GM19328 (cell line): ENCODE data around the gene DLX5.

Source experiments
- ATAC-seq: cut with Tn5 transposase; IDR thresholded peaks from one replicate; pipeline ENCODE4 v1.9.1; 2021; ENCODE audit warnings: mild to moderate bottlenecking, moderate library complexity; ENCODE audit not compliant: unreplicated experiment

DLX5 gene

GRCh38 chr7:97018791-97019531 is 5.7 kb downstream of the DLX5 start:
- no peak for ATAC-seq

GRCh38 chr7:97018126-97018601 is 6.5 kb downstream of the DLX5 start:
- no peak for ATAC-seq

- ATAC-seq, result no peak
These were observed 7.2 kb downstream of the DLX5 start for GRCh38 chr7:97017192-97018125.

DNA sequence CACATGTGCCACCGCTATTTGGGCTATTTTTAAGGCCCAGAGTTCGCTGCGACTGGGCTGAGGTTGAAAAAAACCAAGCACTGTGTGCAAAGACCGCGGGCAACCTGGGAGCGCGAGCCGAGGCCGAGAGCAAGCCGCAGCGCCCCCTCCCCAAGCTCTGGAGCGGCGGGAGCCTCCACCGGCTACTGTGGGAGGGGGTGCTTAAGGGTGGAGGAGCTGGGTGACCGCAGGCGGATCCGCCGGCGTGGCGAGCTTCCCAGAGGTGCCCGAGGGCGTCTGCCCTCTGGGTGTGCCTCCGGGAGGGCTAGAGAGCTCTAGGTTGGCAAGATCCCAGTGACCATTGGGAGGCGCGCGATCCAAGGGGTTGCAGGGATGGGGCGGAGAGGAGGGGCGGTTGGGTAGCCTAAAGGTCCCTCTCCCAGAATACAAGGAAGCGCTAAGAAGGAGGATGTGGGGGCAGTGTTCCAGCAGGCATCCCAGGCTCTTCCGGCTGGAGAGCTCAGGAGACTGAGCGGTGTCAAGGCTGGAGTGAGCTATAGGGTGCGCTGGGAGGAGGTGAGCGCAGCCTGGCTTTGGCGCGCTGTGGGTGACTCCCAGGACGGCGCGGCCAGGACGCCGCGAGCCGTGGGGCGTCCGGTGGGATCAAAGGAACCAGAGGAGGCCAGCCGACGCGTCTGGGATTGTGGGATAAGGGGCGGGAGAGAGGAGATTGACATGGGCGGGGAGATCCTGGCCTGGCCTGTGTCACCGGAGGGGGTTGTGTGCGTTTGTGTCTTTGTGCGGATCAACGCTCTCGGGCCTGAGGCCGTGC is 8.0 kb downstream of the DLX5 start:
- ATAC-seq, result no peak

- ATAC-seq, result no peak
These were observed 8.8 kb downstream of the DLX5 start for GRCh38 chr7:97015756-97016380.

- no peak for ATAC-seq
These were observed 9.4 kb downstream of the DLX5 start for GRCh38 chr7:97015279-97015678.

DNA sequence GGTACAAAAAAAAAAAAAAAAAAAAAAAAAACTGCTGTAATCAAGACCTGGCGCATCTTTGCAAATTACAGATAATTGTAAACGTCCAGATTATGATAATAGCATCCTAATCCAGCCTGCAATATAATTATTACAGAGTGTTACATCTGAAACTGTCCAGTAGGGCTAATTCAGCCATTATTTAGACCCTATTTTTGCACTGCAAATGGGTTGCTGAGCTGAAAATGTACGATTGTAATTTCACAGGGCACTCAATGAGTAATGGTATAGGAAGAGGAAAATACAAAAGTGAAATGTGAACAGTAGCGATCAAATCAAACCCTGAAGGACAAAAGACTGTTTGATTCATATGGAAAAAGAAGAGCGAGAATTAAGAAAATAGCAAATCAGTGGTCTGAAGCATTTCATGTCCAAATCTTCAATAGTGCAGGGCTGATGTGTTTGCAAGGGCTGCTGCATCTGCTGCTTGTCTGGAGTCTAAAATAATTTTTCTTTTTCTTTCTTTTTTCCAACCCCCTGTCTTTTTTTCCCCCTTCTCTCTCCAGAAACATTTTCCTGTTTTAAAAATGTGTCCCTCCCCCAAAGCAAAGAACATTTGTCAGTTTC is 10.4 kb downstream of the DLX5 start:
- no peak for ATAC-seq

GRCh38 chr7:97013845-97014134 is 10.8 kb downstream of the DLX5 start:
- no peak for ATAC-seq

DNA sequence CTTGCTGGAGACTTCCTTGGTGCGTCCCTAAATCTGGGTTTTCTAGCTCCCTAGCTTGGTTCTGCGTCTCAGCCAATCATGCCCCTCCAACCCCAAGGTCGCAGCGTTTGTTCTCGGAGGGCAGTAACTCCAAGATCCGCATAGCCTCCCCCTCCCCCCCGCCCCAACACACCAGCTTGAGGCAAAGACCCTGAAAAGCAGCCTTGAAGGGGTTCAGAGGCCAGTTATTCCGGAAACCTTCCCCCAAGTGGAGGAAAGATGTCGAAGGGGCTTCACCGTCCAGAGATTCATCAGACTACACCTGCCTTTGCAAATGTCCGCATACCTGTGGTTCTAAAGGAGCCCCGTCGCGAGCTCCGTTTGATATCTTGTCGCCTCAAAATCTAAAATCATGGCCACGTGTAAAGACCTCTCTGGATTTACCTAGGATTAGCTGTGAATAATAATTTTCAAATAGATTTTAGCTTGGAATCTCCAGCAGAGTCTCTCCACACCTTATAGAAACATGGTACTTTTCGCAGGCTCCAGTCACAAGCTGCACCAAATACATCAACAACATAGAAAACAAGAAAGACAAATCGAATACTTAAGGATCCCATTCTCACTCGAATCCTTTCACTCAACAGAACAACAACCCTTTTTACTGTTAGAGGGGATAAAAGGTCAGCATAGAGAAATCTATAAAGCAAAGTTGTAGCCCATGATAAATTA is 11.3 kb downstream of the DLX5 start:
- ATAC-seq, result no peak

DNA sequence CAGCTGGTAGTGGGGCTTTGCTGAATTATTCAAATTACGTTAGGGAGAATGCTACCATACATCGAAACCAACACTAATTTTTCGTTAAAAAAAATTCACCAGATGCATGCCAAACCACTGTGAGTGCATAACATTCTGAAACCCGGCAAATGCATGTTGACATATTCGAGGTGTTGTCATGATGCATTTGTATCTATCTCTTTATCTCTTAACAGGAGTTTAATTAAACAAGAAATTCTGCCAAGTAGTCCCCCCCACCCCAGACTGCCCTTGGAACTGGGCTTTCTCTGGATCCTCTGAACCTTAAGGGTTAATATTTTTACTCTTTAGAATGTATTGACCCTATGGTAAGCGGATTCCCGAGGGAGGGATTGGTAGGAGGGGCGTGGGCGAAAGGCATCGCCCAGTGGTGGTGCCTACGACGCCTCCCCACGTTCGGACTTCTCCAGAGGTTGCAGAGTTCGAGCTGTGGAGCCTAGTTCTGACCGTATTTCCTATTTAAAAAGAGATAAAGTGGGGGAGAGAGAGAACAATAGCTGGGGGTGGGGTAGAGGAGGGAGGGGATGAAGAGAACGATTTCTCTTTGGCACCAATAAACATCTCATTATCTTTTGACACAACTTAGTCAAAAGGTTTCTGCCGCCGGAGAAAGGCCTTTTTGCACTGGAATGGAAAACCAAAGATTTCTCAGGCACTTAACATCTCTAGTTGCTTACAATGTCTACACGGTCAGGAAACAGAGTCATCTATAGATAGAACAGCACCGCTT is 12.1 kb downstream of the DLX5 start:
- no peak for ATAC-seq

DNA sequence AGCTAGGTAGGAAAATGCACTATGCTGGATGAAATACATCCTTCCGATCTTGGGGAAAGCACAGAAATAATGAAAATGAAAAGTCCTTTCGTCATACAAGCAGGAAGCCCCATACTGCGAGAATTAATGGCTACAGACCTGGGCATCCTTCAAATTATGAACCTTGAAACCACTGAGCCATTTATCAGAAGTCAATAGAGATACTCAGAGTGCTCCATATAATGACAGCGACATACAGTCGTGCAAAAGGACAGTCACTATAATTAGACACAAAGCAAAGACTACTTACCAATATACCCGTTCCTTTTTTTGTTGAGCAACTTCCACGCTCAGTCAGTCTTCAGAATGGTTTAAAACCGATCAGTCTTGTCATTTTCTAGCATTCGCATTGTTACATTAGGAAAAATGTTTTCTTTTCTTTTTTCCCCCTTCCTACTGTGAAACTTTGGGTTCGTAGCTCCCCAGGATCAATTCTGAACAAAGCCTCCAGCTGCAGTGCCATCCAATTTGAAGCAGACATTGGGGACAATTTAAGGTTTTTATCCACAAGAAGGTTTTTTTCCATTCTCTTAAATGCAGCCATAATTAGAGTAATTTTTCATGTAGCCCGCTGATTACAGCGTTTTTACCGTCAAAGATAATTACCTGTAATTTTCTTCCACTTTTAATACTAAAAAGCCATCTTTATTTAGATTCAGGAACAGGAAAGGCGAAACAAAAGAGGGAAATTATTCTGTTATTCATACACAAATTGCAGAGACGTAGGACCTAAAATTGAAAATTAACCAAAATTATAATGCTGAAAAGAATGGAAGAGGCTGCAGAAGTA is 12.9 kb downstream of the DLX5 start:
- ATAC-seq, result no peak

DNA sequence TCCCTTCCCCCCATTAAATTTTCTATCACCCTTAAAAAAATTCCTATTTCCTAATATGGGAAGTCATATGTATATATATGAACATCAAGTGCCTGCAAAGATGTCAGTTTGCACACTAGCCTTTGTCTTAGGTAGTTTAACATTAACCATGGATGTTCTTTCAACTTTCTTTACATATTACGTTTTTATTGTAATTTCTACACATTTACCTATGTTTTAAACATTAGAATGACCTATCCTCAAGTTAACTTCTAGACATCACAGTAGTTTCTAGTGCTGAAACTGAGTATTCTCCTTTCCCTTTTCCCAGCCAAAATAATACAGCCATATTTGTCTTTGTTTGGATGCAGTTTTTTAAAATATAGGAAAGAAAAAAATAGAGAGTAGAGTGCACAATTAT is 13.5 kb downstream of the DLX5 start:
- ATAC-seq, result no peak

GRCh38 chr7:97009753-97010732 is 14.6 kb downstream of the DLX5 start:
- ATAC-seq, result no peak

GRCh38 chr7:97008275-97008917 is 16.2 kb downstream of the DLX5 start:
- no peak for ATAC-seq

GRCh38 chr7:97007583-97007861 is 17.1 kb downstream of the DLX5 start:
- no peak for ATAC-seq

- no peak for ATAC-seq
These were observed 17.6 kb downstream of the DLX5 start for GRCh38 chr7:97006816-97007582.
